HG03571 (cell line): ENCODE results near the gene CHST11.

Experiments
- ATAC-seq: cut with Tn5 transposase; IDR thresholded peaks from one replicate; pipeline ENCODE4 v1.9.1; 2021; ENCODE audit not compliant: unreplicated experiment

Gene CHST11

DNA sequence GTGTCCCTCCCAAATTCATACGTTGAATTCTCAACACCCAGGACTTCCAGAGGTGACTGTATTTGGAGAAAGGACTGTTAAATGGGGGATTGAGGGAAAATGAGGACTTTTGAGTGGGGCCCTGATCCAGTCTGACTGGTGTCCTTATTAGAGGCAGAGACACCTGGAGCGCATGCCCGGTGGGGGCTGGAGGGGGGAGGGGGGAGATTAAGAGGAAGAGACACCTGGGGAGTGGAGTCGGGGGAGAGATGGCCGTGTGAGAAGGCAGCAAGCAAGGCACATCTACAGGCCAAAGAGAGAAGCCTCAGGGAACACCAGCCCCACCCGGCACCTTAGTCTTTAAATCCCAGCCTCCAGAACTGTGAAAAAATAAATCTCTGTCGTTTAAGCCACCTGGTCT lies 291.6 kb downstream of the CHST11 start:
- ATAC-seq, result no peak

DNA sequence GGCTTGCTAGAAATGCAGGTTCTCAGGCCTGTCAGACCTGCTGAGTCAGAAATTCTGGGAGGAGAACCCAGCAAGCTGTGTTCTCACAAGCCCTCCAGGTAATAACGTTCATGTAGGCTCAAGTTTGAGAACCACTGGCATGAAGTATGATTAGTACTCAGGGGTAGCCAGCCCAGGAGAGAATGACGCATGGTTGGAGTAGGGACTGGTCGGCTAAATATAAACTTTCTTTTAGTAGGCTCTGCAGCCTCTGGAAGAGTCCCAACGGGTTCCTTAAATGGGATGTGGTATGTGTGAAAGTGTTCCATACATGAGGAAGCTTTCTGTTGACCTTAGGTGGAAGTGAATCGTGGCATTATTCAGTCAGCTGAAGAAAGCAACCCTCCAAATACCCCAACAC lies 292.0 kb downstream of the CHST11 start:
- ATAC-seq, result no peak

DNA sequence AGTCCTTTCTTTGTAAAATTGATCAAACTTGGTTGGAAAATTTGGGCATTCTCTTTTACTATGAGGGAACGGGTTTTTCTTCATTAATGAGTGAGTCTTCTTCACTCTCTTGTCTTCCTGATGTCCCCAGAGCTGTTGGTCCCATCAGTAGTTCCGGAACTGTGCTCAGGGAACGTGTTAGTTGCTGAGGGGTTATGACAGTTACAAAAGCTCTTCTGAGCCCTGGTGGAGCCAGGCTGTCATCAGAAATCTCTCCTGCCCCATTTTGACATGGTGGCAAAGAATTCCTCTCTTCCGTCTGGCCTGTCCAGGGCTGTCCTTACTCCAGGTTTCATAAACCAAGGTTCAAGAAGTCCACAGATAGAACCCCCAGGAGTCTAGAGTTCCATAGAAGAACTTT lies 292.8 kb downstream of the CHST11 start:
- no peak for ATAC-seq

DNA sequence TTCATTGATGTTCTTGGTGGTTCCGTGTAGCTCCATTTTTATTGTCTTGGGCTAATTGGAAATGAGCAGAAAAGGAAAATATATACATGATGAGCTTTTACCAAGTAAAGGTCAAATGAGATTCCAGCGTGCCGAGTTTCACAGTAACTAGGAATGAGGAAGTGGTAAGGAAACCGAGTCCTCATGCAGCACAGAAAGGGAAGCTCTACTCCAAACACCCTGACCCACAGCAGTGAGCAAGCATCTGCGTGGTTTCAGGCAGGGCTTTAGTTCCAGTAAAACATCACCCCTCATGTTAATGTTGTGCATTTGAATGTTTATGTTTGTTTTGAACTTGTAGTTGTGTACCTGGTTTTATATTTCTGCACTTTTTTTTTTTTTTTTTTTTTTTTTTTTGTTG lies 293.3 kb downstream of the CHST11 start:
- ATAC-seq, result no peak

DNA sequence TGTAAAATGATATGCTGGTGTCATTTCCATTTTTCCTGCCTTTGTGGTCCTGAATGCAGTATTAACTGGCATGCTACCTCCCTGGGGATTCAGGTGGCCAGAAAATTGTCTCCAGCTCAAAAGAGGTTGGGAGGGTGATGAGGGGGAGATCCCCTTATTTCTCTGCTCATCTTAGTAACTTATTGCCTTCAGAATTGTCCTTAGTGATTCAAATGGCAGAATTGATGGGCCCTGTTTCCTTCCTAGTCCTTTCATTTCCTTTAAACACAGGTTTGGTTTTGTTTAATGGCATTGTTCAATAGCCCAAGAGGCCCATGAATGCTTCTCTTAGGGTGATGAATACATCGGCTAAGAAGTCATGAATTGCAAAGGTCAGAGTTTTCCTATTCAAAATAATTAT lies 294.4 kb downstream of the CHST11 start:
- no peak for ATAC-seq

DNA sequence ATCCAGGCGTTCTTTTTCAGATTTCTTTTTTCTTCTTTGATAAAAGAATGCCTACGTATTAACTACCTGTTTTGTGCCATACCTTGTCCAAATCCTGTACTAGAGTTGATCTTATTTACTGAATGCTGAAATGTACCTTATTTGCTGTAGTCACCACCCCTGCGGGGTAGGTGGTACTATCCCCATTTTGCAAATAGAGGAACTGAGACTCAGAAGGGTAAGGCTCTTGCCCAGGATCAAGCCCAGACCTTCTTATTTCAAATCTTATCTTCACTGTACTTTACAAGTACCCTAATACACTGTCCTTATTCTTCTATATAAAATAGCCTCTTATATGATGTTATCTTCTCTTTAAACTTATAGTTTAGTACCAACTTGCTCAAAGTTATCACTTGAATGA lies 294.8 kb downstream of the CHST11 start:
- ATAC-seq, result peak; percentile 79

DNA sequence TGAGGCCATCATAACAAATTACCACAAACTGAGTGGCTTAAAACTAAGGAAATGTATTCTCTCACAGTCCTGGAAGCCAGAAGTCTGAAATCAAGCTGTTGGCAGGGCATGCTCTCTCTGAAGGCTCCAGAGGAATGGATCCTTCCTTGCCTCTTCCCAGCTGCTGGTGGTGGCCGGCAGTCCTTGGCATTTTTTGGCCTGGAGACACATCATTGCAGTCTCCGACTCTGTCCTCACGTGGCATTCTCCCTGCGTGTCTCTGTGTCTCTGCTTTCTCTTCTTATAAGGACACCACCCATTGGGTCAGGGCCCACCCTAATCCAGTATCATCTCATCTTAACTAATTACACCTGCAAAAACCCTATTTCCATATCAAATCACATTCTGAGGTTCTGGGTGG lies 295.3 kb downstream of the CHST11 start:
- no peak for ATAC-seq

DNA sequence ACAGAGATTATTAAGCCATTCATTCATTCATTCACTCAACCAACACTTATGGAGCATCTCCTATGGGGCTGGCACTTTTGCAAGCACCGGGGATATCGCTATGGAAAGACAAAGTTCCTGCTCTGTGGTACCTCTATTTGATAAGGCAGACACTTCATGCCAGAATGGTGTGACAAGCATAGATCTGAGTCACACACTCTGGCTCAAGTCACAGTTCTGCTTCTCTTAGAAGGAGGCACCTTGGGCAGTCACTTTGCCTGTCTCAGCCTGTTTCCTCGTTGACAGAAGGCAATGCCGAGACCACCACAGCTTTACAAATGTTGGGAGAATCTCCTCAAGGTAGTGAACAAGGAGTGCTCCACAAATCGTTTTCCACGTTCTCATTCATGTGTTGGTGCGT lies 296.1 kb downstream of the CHST11 start:
- no peak for ATAC-seq

DNA sequence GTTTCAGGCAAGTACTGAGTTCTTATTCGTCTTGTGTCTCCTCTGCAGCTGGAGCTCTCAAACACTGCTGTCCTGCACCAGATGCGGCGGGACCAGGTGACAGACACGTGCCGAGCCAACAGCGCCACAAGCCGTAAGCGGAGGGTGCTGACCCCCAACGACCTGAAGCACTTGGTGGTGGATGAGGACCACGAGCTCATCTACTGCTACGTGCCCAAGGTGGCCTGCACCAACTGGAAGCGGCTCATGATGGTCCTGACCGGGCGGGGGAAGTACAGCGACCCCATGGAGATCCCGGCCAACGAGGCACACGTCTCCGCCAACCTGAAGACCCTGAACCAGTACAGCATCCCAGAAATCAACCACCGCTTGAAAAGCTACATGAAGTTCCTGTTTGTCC lies 300.2 kb downstream of the CHST11 start:
- no peak for ATAC-seq

DNA sequence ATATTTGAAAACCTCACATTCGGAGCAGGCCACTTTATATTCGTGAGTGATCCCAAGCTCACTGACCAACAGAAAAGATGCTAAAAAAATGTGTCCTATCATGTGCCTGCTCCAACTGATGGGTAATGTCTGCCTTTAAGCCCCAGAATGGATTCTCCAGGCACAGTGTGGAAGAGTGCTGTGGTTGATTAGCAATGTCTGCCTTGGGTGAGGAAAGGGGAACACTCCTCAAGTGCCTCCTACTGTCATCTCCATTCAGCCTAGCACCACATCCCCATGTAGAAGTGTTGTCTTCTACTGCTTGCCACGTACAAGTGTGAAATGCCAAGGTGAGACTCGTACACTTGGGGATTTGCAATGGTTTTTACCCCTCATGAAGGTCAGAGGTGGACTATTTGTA lies 302.0 kb downstream of the CHST11 start:
- no peak for ATAC-seq

DNA sequence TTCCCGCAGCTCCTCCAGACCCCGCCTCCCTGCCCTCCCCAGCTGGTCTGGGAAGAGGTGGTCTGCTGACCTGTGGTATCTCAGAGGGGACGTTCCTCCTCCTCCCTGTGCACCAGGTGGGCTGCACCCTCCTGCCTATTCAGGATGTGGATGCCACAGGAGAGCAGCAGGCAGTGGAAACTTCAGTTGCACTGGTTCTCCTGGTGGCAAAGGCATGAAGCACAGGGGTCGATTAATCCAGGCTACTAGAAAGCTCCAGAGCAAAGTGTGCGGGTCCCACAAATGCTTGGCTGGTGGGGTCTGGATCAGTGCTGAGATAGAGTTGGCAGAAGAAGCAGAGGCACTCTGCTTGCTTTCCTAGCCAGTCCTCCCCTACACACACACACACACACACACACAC lies 304.3 kb downstream of the CHST11 start:
- ATAC-seq, result no peak

DNA sequence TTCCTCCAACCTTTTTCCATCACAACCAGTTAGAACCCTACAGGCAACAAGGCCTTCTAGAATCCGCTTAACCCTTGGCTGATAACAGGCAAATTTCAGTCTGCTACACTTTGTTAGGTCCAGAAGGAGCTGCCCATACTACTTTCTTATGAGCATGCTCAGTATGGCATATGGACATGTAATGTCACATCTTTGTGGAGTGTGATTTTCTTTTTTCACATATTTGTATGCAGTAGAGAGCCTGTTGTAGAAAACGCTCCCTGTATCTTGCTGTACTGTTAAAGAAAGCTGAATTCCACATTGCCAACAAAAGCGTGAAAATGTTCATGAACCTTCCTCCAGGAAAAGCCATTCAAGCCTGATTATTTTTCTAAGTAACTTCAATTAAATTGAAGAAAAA lies 304.9 kb downstream of the CHST11 start:
- ATAC-seq, result no peak

DNA sequence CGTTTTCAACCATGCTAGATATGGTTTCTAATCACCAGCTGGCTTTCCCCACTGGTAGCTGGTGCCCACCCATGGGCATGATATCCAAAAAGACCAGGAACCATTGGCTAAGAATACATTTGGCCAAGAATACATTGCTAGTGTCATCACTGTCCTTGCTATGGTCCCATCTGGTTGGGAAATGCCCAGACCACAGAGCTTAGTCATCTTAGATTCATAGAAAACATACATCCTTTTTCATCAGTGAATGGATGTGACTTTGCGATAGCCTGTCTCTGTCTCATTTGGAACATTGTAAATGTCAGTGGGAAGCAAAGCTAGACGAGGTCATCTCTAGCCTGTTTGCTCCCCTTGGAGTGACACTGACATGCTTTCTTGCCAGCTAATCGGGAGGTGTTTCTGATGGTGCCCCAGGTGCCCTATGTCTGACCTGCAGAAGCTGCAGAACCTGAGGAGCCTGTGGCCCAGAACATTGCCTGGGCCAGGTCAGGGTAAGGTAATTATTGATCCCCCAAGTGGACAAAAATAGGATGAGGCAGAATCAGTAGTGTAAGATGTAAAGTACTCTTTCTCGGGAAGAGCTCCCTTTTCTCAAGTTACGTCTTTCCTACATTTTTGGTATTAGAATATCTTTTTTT lies 306.5 kb downstream of the CHST11 start:
- ATAC-seq, result no peak

DNA sequence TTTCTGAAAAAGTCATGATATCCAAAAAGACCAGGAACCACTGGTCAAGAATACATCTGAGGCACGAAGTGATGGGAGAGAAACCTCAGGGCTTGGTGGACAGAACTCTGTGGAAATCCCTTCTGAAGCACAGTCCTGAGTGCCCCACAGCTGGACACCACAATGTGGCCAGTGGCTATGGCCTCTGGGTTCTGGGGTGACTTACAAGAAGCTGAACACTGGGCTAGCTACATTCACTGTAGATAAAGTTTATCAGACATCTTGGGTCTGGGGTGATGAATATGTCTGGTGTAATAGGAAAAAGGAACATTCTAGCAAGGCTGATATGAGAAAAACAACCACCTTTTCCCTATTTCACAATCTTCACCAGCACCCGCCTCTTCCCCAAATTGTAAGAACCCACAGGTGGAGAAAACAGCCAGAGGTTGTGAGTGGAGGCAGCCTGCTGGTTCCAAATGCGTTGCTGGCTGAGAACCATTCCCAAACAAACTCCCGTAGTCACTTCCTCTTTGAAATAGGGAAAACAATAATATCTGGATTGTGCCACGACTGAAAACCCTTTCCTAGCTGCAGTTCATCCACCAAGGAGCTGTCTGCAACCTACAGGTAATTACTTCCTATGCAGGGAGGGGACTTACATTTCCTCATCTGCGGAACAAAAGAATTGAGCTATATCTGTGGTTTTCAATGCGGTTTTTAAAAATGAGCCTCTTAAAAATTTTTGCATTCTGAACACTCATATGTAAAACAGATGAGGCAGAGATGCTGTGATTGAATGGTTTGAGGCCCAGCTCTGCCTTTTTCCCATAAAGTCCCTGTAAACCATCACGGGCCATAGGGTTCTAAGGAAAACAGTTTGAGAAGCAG lies 307.7 kb downstream of the CHST11 start:
- no peak for ATAC-seq

DNA sequence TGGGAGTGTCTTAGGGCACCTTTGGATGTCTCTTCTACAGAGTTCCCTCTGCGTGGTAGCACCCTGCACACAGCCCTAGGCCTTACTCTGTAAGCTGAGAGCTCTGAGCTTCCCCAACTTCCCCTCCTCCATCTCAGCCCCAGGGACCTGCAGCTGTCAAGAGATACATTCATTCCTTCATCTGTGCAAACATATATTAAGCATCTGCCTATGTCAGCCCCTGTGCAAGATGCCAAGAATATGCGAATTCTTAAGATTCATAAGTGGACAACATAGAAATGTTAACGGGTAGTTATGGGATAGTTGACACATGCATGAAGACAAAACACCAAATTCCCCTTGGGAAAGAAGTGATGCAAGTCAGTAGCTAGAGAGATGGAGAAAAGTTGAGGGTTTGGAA lies 310.5 kb downstream of the CHST11 start:
- ATAC-seq, result no peak

DNA sequence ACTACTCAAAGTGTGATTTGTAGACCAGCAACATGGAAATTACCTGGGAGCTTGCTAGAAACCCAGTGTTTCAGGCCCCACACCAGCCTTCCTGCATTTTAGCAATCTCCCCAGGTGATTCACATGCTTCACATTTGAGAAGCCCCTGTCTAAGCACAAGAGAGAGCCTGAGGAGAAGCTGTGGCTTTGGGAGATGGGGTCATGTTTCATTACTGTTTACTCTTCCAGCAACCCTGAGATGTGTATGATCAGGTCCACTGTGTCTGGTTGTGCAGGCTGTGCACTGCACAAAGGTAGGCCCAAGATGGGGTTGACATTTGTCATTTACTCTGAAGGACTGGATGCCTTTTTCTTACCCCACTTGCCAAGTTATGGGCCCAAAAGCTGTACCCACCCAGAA lies 311.3 kb downstream of the CHST11 start:
- no peak for ATAC-seq

DNA sequence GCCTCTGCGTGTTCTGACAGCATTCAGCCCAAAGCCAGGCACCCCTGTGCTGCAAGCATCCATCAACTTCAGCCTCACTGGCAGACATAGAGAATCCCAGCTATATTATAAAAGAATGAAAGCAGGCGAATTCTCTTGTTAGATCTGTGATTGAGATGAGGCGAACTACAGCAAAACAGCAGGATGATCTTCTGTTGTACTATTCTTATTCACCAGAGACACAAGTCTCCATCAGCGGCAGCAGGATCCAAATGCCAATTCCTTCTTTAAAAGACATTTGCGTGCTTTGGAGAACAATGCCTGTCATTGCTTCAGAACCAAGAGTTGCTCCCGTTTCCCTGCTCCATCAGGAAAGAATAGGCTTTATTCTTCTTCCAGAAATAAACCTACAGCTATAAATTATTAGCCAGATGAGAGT lies 312.4 kb downstream of the CHST11 start:
- no peak for ATAC-seq

DNA sequence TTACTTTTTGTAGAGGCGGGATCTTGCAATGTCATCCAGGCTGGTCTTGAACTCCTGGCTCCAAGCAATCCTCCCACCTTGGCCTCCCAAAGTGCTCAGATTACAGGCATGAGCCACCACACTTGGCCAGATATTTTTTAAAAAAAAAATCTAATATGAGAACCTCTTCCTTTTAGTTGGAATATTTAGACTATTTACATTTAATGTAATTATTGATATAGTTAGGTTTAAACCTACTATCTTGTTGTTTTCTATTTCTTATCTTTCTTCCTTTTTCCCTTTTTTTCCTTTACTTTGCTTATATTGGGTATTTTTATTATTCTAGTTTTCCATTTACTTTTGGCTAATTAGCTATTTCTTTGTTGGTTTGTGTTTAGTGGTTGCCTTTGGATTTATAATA lies 315.6 kb downstream of the CHST11 start:
- ATAC-seq, result no peak

DNA sequence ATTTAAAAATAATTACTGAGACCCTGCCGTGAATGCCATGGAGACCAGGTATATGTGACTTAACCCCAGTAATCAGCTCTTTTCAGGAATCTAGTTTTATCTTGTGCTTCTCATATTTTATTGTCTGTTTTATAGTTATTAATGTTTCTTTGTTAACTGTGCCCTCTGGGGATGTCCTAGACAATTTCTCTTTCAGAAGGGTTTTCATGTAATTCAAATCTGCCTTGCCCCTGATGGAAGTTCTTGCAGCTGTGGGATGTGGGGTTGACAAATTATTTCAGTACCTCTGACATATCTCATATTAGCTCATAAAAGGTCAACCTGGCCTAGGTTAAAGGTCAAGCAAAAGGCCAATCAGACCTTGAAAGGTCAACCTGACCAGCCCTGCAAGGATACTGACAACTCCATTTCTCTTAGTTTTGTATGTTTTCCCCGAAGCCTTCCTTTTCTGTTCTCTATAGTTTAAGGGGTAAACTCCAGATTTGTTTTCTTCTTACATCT lies 319.0 kb downstream of the CHST11 start:
- no peak for ATAC-seq

DNA sequence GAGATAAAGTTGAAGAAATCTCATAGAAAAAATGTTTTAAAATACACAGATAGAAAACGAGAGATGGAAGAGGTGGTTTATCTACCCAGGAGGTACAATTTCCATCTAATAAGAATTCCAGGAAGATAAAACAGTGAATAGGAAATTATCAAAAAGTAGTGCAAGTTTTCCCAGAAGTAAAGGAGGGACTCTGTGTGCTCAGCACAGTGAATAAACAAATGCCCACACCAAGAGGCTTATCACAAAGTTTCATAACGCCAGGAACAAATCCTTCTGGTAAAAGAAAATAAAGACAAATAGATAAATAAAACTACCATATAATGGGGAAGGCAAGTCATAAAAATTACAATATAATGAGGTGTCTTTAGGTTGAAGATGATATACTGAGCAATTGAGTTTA lies 322.4 kb downstream of the CHST11 start:
- ATAC-seq, result no peak

DNA sequence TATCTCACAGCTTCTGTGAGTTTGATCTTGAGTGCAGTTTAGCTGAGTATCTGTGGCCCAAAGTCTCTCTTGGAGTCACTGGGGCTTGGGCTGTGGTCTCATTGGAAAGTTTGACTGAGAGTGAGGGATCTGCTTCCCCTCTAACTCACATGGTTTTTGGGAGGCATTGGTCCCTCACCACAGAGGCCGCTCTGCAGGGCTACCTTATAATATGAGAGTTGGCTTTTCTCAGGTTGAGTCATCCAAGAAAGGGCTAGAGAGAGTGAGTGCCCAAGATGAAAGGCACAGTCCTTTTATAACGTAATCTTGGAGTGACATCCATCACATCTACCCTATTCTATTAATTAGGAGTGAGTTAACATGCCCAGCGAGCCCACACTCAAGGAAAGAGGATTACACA lies 325.5 kb downstream of the CHST11 start:
- no peak for ATAC-seq

DNA sequence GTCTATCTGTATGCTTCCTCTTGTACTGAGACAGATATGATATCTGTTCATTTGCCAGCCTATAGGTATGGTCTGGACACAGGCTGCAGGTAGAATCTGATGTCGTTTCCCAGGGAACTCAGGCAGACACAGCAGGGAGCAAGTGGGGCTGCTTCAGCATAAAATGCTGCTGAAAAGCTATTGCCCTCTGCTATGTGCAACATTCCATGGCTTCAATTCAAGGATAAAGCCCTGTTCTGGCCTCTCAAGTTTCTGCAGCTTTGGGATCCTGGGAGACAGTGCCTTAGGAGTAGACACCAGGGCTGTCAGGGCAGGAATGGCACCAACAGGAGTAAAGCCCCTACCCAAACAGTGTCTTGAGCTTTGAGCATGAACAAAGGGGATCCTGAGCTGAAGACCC lies 327.8 kb downstream of the CHST11 start:
- ATAC-seq, result no peak

DNA sequence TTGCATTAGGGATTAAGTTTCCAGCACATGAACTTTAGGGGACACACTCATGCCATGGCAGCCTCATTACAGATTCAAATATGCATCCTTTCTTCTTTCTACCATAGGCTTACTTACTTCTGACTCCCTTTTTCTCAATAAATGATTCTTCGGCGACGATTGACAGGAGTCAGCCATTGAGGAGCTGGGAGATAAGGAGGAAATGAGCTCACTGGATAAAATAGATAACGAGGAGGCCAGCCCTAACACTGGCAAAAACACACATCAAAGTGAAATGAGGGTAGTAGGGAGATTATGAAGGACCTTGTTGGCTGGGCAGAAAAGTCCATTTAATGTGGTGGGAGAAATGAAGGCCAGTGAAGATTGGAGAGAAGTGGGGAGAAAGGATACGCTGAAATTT lies 329.1 kb downstream of the CHST11 start:
- ATAC-seq, result no peak
